ENCODE results near the gene FHIT. TPM values are rescaled to one million over a fixed set of nuclear protein-coding genes. Genes with fewer than 3 reads are reported as not detected.

FHIT gene
- total RNA-seq, 1 donor from 2014 or later, result 5.7 TPM

DNA sequence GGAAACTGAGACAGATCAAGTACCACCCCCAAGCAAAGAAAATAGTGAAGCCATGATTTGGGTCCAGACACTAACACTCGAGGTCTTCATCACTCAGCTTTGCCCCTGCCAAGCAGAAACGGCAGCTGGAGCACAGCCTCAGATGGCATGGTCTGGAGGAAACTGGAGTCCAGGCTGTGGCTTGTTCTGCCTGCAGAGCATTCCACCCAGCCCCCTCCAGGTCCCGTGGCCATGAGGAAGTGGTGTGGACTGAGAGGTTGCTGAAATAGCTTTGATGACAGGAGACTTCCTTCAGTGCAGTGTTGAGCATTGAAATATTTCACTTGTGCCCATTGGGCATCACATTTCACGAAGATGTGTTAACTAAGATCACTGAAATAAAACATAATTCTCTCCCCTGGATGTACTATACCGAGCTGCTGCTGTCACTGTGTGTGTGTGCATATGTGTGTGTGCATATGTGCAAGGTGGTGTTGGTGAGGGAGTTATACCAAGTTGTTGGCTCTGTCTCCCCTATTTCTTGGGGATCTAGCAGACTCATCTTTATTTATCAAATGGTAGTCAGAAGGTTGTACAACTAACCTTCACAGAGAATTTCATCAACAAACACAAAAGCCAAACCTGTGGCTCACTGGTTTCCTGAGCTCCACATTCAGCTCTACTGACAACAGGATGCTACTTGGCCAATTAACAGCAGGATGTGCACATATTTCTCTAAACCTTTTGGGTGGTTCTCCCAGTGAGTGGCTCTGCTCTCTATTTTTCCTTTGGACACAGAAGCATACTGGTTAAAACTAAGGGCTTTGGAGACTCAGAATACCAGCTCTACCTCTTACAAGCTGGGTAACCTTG, 1541.3 kb downstream of the FHIT start:
- no peak for DNase-seq (ENCODE audit: low spot score)
- H3K4me1 ChIP-seq, result no peaks in the 10 kb centered on the region
- no peak overlapping the region for H3K9ac ChIP-seq
- H3K4me1 Mint-ChIP-seq, result peaks cover 2% of the 10 kb centered on the region
- H3F3A ChIP-seq (ENCODE audit: low read depth), result no peaks in the 10 kb centered on the region
- H3K79me2 ChIP-seq (ENCODE audit: low read depth), result no peaks in the 10 kb centered on the region
- TF ChIP-seq EZH2phosphoT487 (IDR thresholded peaks at IDR 0.05), result no peak
- TF ChIP-seq EZH2 (IDR thresholded peaks at IDR 0.05), result no peak
- TF ChIP-seq, protein P1, sequence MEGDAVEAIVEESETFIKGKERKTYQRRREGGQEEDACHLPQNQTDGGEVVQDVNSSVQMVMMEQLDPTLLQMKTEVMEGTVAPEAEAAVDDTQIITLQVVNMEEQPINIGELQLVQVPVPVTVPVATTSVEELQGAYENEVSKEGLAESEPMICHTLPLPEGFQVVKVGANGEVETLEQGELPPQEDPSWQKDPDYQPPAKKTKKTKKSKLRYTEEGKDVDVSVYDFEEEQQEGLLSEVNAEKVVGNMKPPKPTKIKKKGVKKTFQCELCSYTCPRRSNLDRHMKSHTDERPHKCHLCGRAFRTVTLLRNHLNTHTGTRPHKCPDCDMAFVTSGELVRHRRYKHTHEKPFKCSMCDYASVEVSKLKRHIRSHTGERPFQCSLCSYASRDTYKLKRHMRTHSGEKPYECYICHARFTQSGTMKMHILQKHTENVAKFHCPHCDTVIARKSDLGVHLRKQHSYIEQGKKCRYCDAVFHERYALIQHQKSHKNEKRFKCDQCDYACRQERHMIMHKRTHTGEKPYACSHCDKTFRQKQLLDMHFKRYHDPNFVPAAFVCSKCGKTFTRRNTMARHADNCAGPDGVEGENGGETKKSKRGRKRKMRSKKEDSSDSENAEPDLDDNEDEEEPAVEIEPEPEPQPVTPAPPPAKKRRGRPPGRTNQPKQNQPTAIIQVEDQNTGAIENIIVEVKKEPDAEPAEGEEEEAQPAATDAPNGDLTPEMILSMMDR (IDR thresholded peaks at IDR 0.05), result no peak
- no peaks in the 10 kb centered on the region for H3K27me3 Mint-ChIP-seq (ENCODE audit: insufficient read depth, low read depth)
- H3K36me3 Mint-ChIP-seq, result peaks cover 2% of the 10 kb centered on the region
- no peak overlapping the region for H3K4me3 ChIP-seq
- no peaks in the 10 kb centered on the region for H4K20me1 ChIP-seq (ENCODE audit: low read depth)
- H3K27ac Mint-ChIP-seq, result no peak overlapping the region
- no peak overlapping the region for H3K4me3 Mint-ChIP-seq
- H3K36me3 ChIP-seq, result no peaks in the 10 kb centered on the region
- no peak overlapping the region for H3K4me2 ChIP-seq
- H2AFZ ChIP-seq (replicated peaks), result no peak overlapping the region
- no peaks in the 10 kb centered on the region for H3K27me3 ChIP-seq
- H3K9me3 Mint-ChIP-seq, result peaks cover 12% of the 10 kb centered on the region
- H3K27ac ChIP-seq, result no peak overlapping the region
- H3K9me3 ChIP-seq (ENCODE audit: low read depth), result no peaks in the 10 kb centered on the region

DNA sequence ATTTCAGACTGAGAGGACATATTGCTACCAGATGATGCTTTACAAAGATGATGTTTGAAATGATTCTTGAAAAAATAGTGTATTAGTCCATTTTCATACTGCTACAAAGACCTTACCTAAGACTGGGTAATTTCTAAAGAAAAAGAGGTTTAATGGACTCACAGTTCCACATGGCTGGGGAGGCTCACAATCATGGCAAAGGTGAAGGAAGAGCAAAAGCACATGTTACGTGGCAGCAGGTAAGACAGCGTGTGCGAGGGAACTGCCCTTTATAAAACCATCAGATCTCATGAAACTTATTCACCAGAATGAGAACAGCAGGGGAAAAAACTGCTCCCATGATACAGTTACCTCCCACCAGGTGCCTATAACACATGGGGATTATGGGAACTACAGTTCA, 1543.0 kb downstream of the FHIT start:
- H3K4me1 Mint-ChIP-seq, result no peaks in the 10 kb centered on the region
- H3F3A ChIP-seq (ENCODE audit: low read depth), result no peaks in the 10 kb centered on the region
- H3K9me3 Mint-ChIP-seq, result peaks cover 3% of the 10 kb centered on the region
- H3K4me2 ChIP-seq, result no peak overlapping the region
- no peak overlapping the region for H3K4me3 Mint-ChIP-seq
- no peak overlapping the region for H3K9ac ChIP-seq
- no peaks in the 10 kb centered on the region for H3K36me3 ChIP-seq
- no peaks in the 10 kb centered on the region for H3K27me3 ChIP-seq
- no peaks in the 10 kb centered on the region for H3K36me3 Mint-ChIP-seq
- H3K79me2 ChIP-seq (ENCODE audit: low read depth), result no peaks in the 10 kb centered on the region
- no peak overlapping the region for H2AFZ ChIP-seq (replicated peaks)
- DNase-seq (ENCODE audit: low spot score), result no peak
- no peaks in the 10 kb centered on the region for H3K27me3 Mint-ChIP-seq (ENCODE audit: insufficient read depth, low read depth)
- H4K20me1 ChIP-seq (ENCODE audit: low read depth), result no peaks in the 10 kb centered on the region
- no peaks in the 10 kb centered on the region for H3K4me1 ChIP-seq
- H3K9me3 ChIP-seq (ENCODE audit: low read depth), result no peaks in the 10 kb centered on the region
- H3K4me3 ChIP-seq, result no peak overlapping the region
- no peak overlapping the region for H3K27ac Mint-ChIP-seq
- no peak overlapping the region for H3K27ac ChIP-seq
- TF ChIP-seq EZH2 (IDR thresholded peaks at IDR 0.05) (no peak), EZH2phosphoT487 (IDR thresholded peaks at IDR 0.05) (no peak)
- TF ChIP-seq, protein P1 (IDR thresholded peaks at IDR 0.05), result no peak

DNA sequence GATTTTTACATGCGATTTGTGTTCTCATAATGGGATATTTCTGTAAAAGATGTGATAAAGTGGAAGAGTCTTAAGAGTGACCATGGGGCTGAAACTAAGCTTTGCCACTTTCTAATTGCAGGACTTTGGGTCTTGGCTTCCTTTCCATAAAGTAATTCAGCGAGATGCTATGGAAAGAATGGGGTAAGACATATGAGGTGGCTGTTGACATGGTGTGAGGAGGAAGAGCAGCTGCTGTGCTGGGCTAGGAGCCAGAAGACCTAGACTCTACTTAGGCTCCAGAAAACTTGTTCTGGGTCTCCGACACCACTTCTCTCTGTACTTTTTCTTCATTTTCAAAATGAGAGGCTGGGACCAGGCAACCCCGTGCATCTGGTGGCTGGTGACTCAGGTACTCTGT, 1547.0 kb downstream of the FHIT start:
- Histone ChIP-seq H3K4me2 (no peak overlapping the region), H3F3A (ENCODE audit: low read depth) (no peaks in the 10 kb centered on the region), H3K9me3 (ENCODE audit: low read depth) (no peaks in the 10 kb centered on the region), H2AFZ (replicated peaks) (no peak overlapping the region), H3K9ac (no peak overlapping the region), H3K4me1 (no peaks in the 10 kb centered on the region), H3K36me3 (no peaks in the 10 kb centered on the region), H4K20me1 (ENCODE audit: low read depth) (no peaks in the 10 kb centered on the region), H3K27ac (no peak overlapping the region), H3K4me3 (no peak overlapping the region), H3K27me3 (no peaks in the 10 kb centered on the region), H3K79me2 (ENCODE audit: low read depth) (no peaks in the 10 kb centered on the region)
- no peaks in the 10 kb centered on the region for H3K4me1 Mint-ChIP-seq
- no peak for TF ChIP-seq EZH2 (IDR thresholded peaks at IDR 0.05)
- no peak for TF ChIP-seq EZH2phosphoT487 (IDR thresholded peaks at IDR 0.05)
- TF ChIP-seq, protein P1 (IDR thresholded peaks at IDR 0.05), result no peak
- no peaks in the 10 kb centered on the region for H3K27me3 Mint-ChIP-seq (ENCODE audit: insufficient read depth, low read depth)
- H3K9me3 Mint-ChIP-seq, result no peaks in the 10 kb centered on the region
- no peaks in the 10 kb centered on the region for H3K36me3 Mint-ChIP-seq
- no peak for DNase-seq (ENCODE audit: low spot score)
- no peak overlapping the region for H3K27ac Mint-ChIP-seq
- no peak overlapping the region for H3K4me3 Mint-ChIP-seq

Measured in neural progenitor cell (in vitro differentiated cells).